Epithelial cell of umbilical artery (primary cell): ENCODE results near the gene IGF2. TPM values are rescaled to one million over a fixed set of nuclear protein-coding genes. Genes with fewer than 3 reads are reported as not detected.

Experiments used
- total RNA-seq: library from RNA; depleted of rRNA; stranded (reverse); fragments of >200 nt; gene quantifications from 2 replicates; pipeline ENCODE4 v1.2.3, GENCODE V29; 2014

IGF2 gene
- 1.5 and 21.1 TPM in 2 replicates for total RNA-seq

GRCh38 chr11:2139123-2139521 lies at the start of gene IGF2:
IGF2 (minus strand) TSS chr11:2139389; CDS start chr11:2135523, 3,866 bp downstream.

GRCh38 chr11:2171591-2172003 lies 32.4 kb upstream of the IGF2 start, which contains the start of gene TH:
TH (minus strand) TSS chr11:2171815; CDS start chr11:2171786, 29 bp downstream.

GRCh38 chr11:2160736-2161259 lies 21.6 kb upstream of the IGF2 start, which contains the start of gene INS:
INS (minus strand) TSS chr11:2161209; CDS start chr11:2160971, 238 bp downstream.

Other genes with a start within 250 kb of the IGF2 start
- not detected in 2 replicates for gene PRR33, start 247.5 kb downstream of the IGF2 start, total RNA-seq
- not detected in 2 replicates for gene TNNT3, start 219.7 kb downstream of the IGF2 start, total RNA-seq
- gene MRPL23, start 192.1 kb downstream of the IGF2 start, total RNA-seq, result 145 and 179 TPM in 2 replicates
- 9.1 and 19.2 TPM in 2 replicates for gene H19, start 141.5 kb downstream of the IGF2 start, total RNA-seq
- not detected in 2 replicates for gene INS, start 21.8 kb upstream of the IGF2 start, total RNA-seq
- not detected in 2 replicates for gene TH, start 32.4 kb upstream of the IGF2 start, total RNA-seq
- gene ASCL2, start 131.2 kb upstream of the IGF2 start, total RNA-seq, result not detected in 2 replicates
- not detected in 2 replicates for gene C11orf21, start 162.5 kb upstream of the IGF2 start, total RNA-seq
- gene TSPAN32, start 162.6 kb upstream of the IGF2 start, total RNA-seq, result not detected in 2 replicates
- 145 and 168 TPM in 2 replicates for gene CD81, start 237.9 kb upstream of the IGF2 start, total RNA-seq